ENCODE measurements around the gene MMP17.

DNA sequence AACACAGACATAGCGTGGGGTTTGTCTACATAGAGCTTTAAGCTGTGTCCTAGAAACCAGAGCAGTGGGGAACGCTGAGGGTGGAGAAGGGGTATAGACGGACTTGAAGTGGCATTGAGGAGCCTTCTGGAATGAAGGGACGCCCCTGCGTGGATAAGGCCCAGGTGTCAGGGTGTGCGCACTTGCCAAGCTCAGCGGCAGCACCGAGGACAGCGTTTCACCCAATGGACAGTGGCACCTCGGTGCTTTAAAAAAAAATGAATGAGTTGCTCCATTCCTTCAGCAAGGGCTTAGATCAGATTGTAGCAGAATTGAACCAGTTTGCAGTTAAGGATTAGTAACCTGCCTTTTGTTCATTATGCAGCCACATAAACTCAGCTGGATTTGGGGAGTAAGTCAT lies 33.6 kb upstream of the MMP17 start:
- no peak for TF ChIP-seq POLR2A (IDR thresholded peaks at IDR 0.05)
- TF ChIP-seq, protein P1, sequence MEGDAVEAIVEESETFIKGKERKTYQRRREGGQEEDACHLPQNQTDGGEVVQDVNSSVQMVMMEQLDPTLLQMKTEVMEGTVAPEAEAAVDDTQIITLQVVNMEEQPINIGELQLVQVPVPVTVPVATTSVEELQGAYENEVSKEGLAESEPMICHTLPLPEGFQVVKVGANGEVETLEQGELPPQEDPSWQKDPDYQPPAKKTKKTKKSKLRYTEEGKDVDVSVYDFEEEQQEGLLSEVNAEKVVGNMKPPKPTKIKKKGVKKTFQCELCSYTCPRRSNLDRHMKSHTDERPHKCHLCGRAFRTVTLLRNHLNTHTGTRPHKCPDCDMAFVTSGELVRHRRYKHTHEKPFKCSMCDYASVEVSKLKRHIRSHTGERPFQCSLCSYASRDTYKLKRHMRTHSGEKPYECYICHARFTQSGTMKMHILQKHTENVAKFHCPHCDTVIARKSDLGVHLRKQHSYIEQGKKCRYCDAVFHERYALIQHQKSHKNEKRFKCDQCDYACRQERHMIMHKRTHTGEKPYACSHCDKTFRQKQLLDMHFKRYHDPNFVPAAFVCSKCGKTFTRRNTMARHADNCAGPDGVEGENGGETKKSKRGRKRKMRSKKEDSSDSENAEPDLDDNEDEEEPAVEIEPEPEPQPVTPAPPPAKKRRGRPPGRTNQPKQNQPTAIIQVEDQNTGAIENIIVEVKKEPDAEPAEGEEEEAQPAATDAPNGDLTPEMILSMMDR (IDR thresholded peaks at IDR 0.05), result no peak
